Peyer's patch (tissue), 4 donors: ENCODE measurements around the gene CABP7.

Source experiments
- POLR2A ChIP-seq, 2 donors: fragments of 450-650 bp; IDR thresholded peaks; one replicate each; pipeline ENCODE4 v1.5.1; 2017; ENCODE audit warnings: antibody characterized with exemption in 2 of 2, mild to moderate bottlenecking in 2 of 2, moderate library complexity in 2 of 2
- TF ChIP-seq, protein P1 (sequence below), 6 experiments: fragments of 450-650 bp in 4 of 6; fragments of 200-600 bp in 2 of 6; sonication (generic) in 1 of 6; IDR thresholded peaks; one replicate each; pipeline ENCODE4 v1.5.1; 2017 to 2019; ENCODE audit warnings: antibody characterized with exemption in 6 of 6, mild to moderate bottlenecking in 3 of 6, moderate library complexity in 1 of 6

DNA sequence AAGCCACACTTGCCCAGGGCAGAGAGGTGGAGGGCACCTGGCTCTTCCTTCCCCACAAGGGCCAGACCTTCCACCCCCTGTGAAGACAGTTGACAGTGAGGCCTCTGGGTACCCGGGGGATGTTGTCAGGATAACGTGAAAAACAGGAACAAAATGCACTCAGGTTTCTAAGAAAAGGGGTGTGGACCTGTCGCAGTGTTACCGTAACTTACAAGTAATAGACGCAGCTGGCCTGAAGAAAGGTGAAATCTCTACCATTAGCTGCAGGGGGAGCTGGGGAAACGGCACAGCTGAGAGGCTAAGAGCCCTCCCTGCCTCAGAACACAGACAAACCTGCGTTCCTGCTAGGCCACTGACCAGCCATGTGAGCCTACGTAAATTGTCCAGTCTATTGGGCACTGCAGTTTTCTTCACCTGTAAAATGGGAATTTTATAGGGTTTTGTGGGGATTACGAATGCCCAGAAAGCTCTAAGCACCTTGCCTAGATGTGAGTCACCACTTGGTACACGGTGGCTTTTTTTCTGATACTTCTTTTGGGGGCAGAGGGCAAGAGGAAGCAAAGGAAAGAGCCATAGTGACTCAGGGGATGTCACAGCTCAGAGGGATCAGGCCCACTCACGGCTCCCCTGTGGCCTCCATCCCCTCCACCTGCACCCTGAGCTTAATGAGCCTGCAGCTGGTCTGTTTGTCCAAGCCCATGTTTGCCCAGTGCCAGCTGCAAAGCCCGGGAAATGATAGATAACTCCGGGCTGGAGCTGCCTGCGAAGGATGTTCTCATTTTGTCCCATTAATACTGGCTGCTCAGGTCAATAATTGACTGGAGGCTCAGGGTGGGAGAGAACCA is 18.4 kb upstream of the CABP7 start:
- TF ChIP-seq, protein P1, sequence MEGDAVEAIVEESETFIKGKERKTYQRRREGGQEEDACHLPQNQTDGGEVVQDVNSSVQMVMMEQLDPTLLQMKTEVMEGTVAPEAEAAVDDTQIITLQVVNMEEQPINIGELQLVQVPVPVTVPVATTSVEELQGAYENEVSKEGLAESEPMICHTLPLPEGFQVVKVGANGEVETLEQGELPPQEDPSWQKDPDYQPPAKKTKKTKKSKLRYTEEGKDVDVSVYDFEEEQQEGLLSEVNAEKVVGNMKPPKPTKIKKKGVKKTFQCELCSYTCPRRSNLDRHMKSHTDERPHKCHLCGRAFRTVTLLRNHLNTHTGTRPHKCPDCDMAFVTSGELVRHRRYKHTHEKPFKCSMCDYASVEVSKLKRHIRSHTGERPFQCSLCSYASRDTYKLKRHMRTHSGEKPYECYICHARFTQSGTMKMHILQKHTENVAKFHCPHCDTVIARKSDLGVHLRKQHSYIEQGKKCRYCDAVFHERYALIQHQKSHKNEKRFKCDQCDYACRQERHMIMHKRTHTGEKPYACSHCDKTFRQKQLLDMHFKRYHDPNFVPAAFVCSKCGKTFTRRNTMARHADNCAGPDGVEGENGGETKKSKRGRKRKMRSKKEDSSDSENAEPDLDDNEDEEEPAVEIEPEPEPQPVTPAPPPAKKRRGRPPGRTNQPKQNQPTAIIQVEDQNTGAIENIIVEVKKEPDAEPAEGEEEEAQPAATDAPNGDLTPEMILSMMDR (IDR thresholded peaks at IDR 0.05): peak in 3 of 6 experiments; percentile 11 to 25 (median 17)
- no peak for TF ChIP-seq POLR2A (IDR thresholded peaks at IDR 0.05)
